Sigmoid colon (tissue), 7 donors: ENCODE measurements around the gene EID2B. TPM values are rescaled to one million over a fixed set of nuclear protein-coding genes. Genes with fewer than 3 reads are reported as not detected.
A peak's percentile ranks its signal among the peaks of the same experiment; 100 is the strongest.

Experiments
- DNase-seq: peaks from one replicate; pipeline ENCODE4 v3.0.0-alpha.2; 2019
- H3K27ac ChIP-seq, 4 donors: fragments of 200-600 bp; sonication (generic); one replicate each; pipeline ENCODE4 v1.5.1; 2016 to 2019; ENCODE audit warnings: mild to moderate bottlenecking in 1 of 4
- H3K27me3 ChIP-seq, 3 donors: fragments of 200-600 bp; sonication (generic); one replicate each; pipeline ENCODE4 v1.5.1; 2019; ENCODE audit warnings: mild to moderate bottlenecking in 1 of 3
- H3K36me3 ChIP-seq, 4 donors: fragments of 200-600 bp; sonication (generic); one replicate each; pipeline ENCODE4 v1.5.1; 2016 to 2019
- H3K4me1 ChIP-seq, 4 donors: fragments of 200-600 bp; sonication (generic); one replicate each; pipeline ENCODE4 v1.5.1; 2017 to 2019
- H3K4me3 ChIP-seq, 4 donors: fragments of 200-600 bp; sonication (generic); one replicate each; pipeline ENCODE4 v1.5.1; 2017 to 2019; ENCODE audit warnings: mild to moderate bottlenecking in 2 of 4, moderate library complexity in 1 of 4
- H3K9me3 ChIP-seq, 4 donors: fragments of 200-600 bp in 3 of 4; sonication (generic) in 3 of 4; one replicate each; pipeline versions ENCODE4 v1.5.1 to v1.6.1; 2013 to 2019
- EP300 ChIP-seq, 4 donors: sonication (generic); formaldehyde crosslinking; IDR thresholded peaks; one replicate each; pipeline ENCODE4 v1.6.1; 2017; ENCODE audit warnings: antibody characterized with exemption in 4 of 4
- POLR2A ChIP-seq, 2 donors: fragments of 450-650 bp; IDR thresholded peaks; one replicate each; pipeline ENCODE4 v1.6.1; 2016; ENCODE audit warnings: antibody characterized with exemption in 2 of 2, mild to moderate bottlenecking in 2 of 2, moderate library complexity in 2 of 2
- POLR2AphosphoS5 ChIP-seq, 4 donors: sonication (generic); formaldehyde crosslinking; IDR thresholded peaks; one replicate each; pipeline ENCODE4 v1.6.1; 2017; ENCODE audit warnings: antibody characterized with exemption in 4 of 4
- WGBS, 2 donors: extraction: QIAGEN DNeasy Blood & Tissue Kit; methylation state at CpG; one replicate each; pipeline ENCODE4 v1.1.7; 2013; 5-methylcytosine and 5-hydroxymethylcytosine counted together
- intact Hi-C: fragments of 100-400 bp; cut with DNase I; formaldehyde crosslinking; loops from one replicate; pipeline ENCODE4 v1.15.1; 2023
- polyA plus RNA-seq, 3 donors: library from polyadenylated mRNA; stranded (reverse); fragments of 200-250 nt; gene quantifications; one replicate each; pipeline ENCODE4 v1.2.3, GENCODE V29; 2013
- total RNA-seq, 4 donors: library from RNA; depleted of rRNA; stranded (reverse); fragments of >200 nt; gene quantifications; one replicate each; pipeline ENCODE4 v1.1.0, GENCODE V29; 2016
- TF ChIP-seq, protein P1 (sequence below), 4 experiments: fragments of 450-650 bp in 3 of 4; fragments of 200-600 bp in 1 of 4; IDR thresholded peaks; one replicate each; pipeline ENCODE4 v1.5.1; 2016 to 2019; ENCODE audit warnings: antibody characterized with exemption in 4 of 4, mild to moderate bottlenecking in 3 of 4, moderate library complexity in 2 of 4
- donor health status: healthy with polysubstance abuse.
- donor health status: Bipolar disorder and iron deficiency.
- donor health status: healthy.

The EID2B gene
- total and polyA plus RNA-seq, 7 donors: 0.46 to 7.7 (median 3.9) TPM

DNA sequence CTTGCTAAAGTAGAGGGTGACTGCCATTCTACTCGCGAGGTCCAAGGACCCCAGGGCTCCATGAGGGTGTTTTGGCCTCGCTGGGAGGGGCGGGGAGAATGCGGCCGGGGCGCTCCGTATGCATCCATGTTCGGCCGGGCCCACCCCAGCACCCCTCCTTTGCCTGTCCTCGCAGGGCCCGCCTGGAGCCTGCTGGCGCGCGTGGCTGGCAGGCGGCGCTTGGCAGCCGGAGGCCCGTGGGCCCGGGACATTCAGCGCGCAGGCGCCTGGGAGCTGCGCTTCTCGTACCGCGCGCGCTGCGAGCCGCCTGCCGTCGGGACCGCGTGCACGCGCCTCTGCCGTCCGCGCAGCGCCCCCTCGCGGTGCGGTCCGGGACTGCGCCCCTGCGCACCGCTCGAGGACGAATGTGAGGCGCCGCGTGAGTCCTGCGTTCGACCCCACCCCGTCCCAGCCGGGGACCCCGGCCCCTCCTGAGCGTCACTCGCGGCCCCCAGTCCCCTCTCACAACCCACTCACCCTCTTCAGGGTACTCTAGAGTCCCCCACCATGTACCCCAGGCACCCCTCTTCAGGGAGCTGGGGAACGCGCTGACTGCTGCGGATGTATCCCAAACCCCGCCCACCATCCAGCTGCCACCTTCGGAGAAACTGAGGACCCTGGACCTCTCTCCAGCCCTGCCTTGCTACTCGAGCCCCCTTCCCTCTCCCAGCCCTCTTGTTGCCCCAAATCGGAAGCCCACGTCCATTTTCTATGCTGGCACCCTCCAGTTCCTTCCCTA is 29.8 kb downstream of the EID2B start:
- no peak for TF ChIP-seq POLR2A (IDR thresholded peaks at IDR 0.05)
- TF ChIP-seq, protein P1, sequence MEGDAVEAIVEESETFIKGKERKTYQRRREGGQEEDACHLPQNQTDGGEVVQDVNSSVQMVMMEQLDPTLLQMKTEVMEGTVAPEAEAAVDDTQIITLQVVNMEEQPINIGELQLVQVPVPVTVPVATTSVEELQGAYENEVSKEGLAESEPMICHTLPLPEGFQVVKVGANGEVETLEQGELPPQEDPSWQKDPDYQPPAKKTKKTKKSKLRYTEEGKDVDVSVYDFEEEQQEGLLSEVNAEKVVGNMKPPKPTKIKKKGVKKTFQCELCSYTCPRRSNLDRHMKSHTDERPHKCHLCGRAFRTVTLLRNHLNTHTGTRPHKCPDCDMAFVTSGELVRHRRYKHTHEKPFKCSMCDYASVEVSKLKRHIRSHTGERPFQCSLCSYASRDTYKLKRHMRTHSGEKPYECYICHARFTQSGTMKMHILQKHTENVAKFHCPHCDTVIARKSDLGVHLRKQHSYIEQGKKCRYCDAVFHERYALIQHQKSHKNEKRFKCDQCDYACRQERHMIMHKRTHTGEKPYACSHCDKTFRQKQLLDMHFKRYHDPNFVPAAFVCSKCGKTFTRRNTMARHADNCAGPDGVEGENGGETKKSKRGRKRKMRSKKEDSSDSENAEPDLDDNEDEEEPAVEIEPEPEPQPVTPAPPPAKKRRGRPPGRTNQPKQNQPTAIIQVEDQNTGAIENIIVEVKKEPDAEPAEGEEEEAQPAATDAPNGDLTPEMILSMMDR (IDR thresholded peaks at IDR 0.05): peak in 1 of 4 experiments; percentile 64
- Histone ChIP-seq H3K9me3 (no peaks in the 10 kb centered on the region), H3K27me3 (peaks cover 44 to 95% (median 81%) of the 10 kb centered on the region in 3 donors), H3K4me1 (peaks cover 0 to 34% (median 29%) of the 10 kb centered on the region in 4 donors), H3K4me3 (no peak overlapping the region), H3K36me3 (no peaks in the 10 kb centered on the region), H3K27ac (no peak overlapping the region)
- no peak for DNase-seq
- WGBS, 2 donors: 15 to 20% methylated on average over 69 of the region's 69 CpGs
- intact Hi-C loops: no loop called here

DNA sequence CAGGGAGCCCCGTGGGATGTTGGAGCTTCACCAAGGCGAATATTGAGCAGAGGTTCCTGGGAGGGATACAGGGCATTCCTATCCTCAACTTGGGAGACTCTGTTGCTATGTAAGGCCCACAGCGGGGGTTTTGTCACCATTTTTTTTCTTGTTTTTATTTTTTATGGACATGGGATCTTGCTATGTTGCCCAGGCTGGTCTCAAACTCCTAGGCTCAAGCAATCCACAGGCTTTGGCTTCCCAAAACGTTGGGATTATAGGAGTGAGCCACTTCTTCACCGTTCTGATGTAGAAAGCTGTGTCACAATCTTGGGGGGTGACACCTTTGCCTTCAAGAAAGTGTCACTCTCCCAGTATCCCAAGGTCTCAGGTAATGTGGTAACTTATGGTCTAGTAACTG is 31.3 kb downstream of the EID2B start:
- Histone ChIP-seq H3K4me1 (peaks cover 0 to 27% (median 22%) of the 10 kb centered on the region in 4 donors), H3K36me3 (no peaks in the 10 kb centered on the region), H3K27me3 (peaks cover 30 to 95% (median 80%) of the 10 kb centered on the region in 3 donors), H3K4me3 (no peak overlapping the region), H3K27ac (no peak overlapping the region), H3K9me3 (no peaks in the 10 kb centered on the region)
- intact Hi-C loops: no loop called here
- TF ChIP-seq POLR2A (IDR thresholded peaks at IDR 0.05): no peak
- TF ChIP-seq, protein P1 (IDR thresholded peaks at IDR 0.05): no peak
- no peak for TF ChIP-seq EP300 (IDR thresholded peaks at IDR 0.05)
- TF ChIP-seq POLR2AphosphoS5 (IDR thresholded peaks at IDR 0.05): no peak
- 72 to 76% methylated on average over 5 of the region's 5 CpGs for WGBS, 2 donors
- no peak for DNase-seq

DNA sequence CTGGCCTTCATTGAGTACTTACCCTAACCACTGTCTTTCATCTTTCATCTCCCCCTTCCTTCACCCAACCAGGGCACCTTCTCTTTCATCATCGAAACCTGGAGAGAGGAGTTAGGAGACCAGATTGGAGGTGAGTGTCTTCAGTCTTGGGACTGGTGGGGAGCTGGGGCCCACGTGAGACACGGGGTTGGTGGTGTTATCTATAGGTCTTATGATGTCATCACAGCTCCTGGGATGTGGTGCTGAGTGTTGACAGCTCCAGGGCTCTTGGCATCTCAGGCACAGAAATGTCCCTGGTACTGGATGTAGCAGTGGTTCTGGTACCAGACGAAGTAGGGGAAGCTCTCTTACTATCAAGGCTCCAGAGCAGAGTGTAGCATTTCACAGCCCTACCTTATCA is 32.1 kb downstream of the EID2B start:
- H3K36me3 ChIP-seq: no peaks in the 10 kb centered on the region
- 49 to 58% methylated on average over 4 of the region's 4 CpGs for WGBS, 2 donors
- H3K27me3 ChIP-seq: peaks cover 26 to 94% (median 78%) of the 10 kb centered on the region in 3 donors

DNA sequence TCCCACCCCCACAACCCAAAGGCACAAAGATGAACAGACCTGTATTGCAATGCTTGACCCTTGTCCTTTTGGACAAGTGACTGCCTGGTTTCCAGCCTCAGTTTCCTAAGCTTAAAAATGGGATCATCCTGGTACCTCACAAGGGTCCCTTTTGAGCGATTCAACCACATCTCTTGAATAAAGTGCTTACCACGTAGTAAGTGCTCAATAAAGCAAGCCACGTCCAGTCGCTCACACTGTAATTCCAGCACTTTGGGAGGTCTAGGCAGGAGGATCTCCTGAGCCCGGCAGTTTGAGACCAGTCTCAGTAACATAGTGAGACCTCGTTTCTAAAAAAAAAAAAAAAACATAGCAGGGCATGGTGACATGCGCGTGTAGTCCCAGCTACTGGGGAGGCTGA is 32.7 kb downstream of the EID2B start:
- Histone ChIP-seq H3K4me1 (peaks cover 0 to 27% (median 22%) of the 10 kb centered on the region in 4 donors), H3K27ac (no peak overlapping the region), H3K36me3 (no peaks in the 10 kb centered on the region), H3K27me3 (peaks cover 23 to 88% (median 72%) of the 10 kb centered on the region in 3 donors), H3K4me3 (no peak overlapping the region), H3K9me3 (no peaks in the 10 kb centered on the region)
- intact Hi-C loops: loop anchor here (5.0 kb wide), 1 partner anchor 32 kb away; the partner anchor contains the start of gene EID2B
- WGBS, 2 donors: 78 to 86% methylated on average over 8 of the region's 8 CpGs
- TF ChIP-seq POLR2A (IDR thresholded peaks at IDR 0.05) (no peak), POLR2AphosphoS5 (IDR thresholded peaks at IDR 0.05) (no peak), EP300 (IDR thresholded peaks at IDR 0.05) (no peak)
- TF ChIP-seq, protein P1 (IDR thresholded peaks at IDR 0.05): no peak
- no peak for DNase-seq

More for the DNA sequence above, 32.1 kb downstream of the EID2B start:
- no peak overlapping the region for H3K27ac ChIP-seq
- TF ChIP-seq POLR2AphosphoS5 (IDR thresholded peaks at IDR 0.05) (no peak), EP300 (IDR thresholded peaks at IDR 0.05) (no peak), POLR2A (IDR thresholded peaks at IDR 0.05) (no peak)
- TF ChIP-seq, protein P1 (IDR thresholded peaks at IDR 0.05): no peak
- no peak for DNase-seq
- no peaks in the 10 kb centered on the region for H3K9me3 ChIP-seq
- no peak overlapping the region for H3K4me3 ChIP-seq
- intact Hi-C loops: no loop called here
- peaks cover 0 to 27% (median 22%) of the 10 kb centered on the region in 4 donors for H3K4me1 ChIP-seq
